Stimulated activated CD8-positive, alpha-beta memory T cell treated with anti-CD3 and anti-CD28 coated beads, Interleukin-15, amount 100 ng/mL, for 48 hours (primary cell): ENCODE data around the gene FOXM1.
A peak's percentile ranks its signal among the peaks of the same experiment; 100 is the strongest.
"Not testable (repeated sequence)": the region's sequence is repeated elsewhere in the genome, so short reads cannot be mapped to it uniquely, and the experiment has no call there.

ENCODE experiments used
- DNase-seq, 2 donors: peaks; one replicate each; pipeline ENCODE4 v3.0.0-alpha.2; 2020; ENCODE audit warnings: low read depth in 2 of 2

FOXM1 gene

DNA sequence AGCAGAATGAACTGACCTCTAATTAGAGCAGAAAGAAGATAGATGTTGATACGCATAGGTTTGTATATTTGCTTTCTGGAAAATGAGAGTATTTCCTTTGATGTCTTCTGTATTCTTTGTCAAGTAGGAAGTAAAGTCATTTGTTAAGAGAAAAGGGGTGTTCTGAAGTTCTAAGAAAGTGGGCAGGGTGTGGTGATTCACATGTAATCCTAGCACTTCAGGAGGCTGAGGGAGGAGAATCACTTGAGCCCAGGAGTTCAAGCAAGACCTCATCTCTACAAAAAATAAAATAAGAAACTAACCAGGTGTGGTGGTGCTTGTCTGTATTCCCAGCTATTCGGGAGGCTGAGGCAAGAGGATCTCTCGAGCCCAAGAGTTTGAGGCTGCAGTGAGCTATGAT lies 2.9 kb upstream of the FOXM1 start:
- no peak for DNase-seq

DNA sequence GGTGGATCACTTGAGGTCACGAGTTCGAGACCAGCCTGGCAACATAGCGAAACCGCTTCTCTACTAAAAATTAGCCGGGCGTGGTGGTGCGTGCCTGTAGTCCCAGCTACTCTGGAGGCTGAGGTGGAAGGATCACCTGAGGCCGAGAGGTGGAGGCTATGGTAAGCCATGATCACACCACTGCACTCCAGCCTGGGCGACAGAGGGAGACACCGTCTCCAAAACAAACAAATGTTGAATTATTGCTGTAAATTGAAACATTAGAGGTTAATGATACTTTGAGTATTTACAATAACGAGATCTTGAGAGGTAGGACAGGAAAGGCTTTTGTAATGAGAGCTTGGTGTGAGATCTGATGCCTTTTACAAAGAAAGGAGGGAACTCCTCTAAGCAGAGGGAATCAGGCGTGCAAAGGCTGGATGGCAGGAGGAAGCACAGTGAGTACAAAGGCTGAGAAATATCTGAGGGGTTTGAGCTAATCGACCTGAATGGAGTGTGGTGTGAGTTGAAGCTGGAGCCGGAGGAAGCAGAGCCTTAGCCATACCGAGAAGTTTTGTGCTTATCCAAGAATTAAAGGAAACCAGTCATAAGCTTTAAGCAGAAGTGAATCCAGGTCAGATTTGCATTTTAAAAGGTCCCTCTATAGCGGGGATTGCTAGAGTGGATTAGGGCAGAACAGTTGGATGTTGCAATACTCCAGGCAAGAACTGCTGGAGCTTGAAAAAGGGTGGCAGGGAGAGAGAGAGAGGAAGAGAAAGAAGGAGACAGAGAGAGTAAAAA lies 1.2 kb upstream of the FOXM1 start:
- no peak for DNase-seq

- peak in 1 of 2 donors; percentile 8 for DNase-seq
Measured at GRCh38 chr12:2876431-2877046, 435 bp downstream of the FOXM1 start.

GRCh38 chr12:2868986-2869632 lies 7.9 kb downstream of the FOXM1 start:
- DNase-seq = not testable (repeated sequence)

DNA sequence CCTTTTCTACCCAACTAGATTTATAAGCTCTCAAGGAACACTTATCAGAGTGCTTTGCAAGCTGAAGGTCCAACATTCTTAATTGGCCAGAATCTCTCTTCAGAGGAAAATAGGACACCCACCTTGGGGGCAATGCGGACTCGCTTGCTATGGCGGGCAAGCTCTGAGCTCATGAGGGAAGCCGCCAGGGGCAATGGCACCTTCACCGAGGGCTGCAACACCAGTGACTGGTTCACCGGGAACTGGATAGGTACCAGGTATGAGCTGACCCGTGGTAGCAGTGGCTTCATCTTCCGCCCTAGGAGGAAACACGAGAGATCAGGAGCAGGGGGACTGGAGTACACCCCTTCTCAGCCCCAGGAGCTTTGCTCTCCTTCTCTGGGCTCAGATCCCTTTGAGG lies 12.8 kb downstream of the FOXM1 start:
- DNase-seq = no peak

DNA sequence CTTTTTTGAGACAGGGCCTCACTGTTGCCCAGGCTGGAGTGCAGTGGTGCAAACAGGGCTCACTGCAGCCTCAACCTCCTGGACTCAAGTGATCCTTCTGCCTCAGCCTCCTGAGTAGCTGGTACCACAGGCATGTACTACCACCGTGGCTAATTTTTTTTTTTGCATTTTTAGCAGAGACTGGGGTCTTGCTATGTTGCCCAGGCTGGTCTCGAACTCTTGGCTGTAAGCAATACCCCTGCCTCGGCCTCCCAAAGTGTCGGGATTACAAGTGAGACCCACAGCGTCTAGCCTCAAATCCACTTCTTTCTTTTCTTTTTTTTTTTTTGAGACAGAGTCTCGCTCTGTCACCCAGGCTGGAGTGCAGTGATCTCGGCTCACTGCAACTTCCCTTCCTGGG lies 13.6 kb downstream of the FOXM1 start:
- not testable (repeated sequence) for DNase-seq

DNA sequence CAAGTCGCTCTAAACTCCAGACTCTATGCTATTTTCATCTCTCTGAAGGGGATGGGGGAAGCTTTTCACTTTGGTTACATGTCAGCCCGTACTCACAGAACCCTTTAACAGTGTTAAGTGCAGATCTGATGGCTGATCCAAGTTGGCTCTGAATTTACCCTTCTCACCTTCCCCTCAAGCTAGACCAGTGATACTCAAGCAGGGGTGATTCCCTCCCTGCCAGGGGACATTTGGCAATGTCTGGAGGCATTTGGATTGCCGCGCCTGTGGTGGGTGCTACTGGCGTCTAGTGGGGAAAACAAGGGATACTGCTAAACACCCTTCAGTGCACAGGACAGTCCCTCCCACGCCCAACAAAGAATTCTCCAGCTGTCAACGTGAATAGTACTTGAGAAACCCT lies 14.1 kb downstream of the FOXM1 start:
- no peak for DNase-seq

DNA sequence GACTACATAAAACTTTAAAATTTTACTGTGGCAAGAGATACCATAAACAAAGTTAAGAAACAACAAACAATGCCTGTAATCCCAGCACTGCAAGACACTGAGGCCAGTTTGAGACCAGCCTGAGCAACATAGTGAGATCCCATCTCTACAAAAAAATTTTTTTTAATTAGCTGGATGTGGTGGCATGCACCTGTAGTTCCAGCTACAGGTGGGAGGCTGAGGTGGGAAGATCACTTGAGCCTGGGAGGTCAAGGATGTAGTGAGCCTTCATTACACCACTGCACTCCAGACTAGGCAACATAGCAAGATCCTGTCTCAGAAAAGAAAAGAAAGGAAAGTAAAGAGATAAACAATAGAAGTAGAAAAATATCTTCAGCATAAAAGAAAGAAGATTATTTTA lies 16.8 kb downstream of the FOXM1 start:
- no peak for DNase-seq

DNA sequence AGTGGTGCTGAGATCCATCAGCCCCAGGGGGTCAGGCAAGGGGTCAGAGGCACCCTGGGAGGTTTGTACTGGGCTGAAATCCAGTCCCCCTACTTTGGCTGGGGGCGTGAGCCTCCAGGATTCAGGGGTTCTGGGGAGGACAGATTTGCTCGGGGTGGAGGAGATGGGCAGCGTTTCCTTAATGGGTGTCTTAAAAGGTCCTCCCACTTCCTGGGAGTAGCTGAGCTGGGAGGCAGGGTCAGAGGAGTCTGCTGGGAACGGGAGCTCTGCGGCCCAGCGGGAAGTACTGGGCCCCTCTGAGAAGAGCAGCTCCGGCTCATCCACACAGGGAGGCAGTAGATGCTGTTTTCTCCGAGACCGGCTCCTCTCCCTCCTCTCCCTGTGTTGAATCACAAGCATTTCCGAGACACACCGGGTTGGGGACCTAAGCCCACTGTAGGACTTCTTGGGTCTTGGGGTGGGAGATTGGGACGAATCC lies 18.0 kb downstream of the FOXM1 start:
- DNase-seq = no peak

DNA sequence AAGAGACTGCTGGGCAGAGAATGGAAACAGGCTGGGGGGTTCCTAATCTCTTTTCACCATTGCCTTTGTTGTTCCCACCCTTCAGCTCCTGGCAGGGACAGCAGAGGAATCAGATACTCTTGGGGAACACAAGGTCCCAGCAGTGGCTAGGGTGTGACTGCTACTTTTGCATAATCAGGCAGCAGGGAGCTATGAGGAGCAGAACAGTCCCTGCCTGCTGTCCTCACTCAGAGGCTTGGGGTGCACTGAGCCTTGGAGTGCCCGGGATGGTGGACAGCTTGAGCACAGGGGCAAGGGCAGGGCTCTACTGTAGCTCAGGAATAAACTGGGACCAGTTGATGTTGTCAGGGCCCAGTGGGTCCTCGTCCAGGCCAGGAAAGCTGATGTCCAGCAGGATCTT lies 18.6 kb downstream of the FOXM1 start:
- no peak for DNase-seq

GRCh38 chr12:2857576-2857975 lies 19.4 kb downstream of the FOXM1 start:
- DNase-seq = no peak

DNA sequence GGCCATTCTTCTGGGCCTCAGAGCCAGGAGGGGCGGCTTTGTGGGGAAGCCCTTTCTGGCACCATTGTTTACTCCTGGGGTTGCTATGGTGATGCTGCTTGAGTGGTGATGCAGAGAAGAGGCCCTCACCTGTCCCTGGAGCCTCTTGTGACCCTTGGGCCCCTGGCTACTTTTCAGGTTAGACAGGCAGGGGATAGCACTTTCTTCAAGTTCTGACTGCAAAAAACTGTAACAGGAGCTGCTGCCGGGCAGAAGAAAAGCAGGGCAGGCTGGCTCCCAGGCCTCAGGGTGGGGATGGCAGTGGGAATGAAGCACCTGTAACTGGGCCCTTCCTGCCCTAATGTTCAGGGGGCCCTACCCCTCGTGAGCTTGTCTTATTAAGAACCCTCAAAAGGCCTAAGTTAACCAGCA lies 19.9 kb downstream of the FOXM1 start, which contains the start of gene TEX52:
Gene TEX52, minus strand, starts transcription at position 19 of the 411 bp plus-strand sequence. Its CDS starts 13 bp downstream, at position 6.
- DNase-seq = no peak

DNA sequence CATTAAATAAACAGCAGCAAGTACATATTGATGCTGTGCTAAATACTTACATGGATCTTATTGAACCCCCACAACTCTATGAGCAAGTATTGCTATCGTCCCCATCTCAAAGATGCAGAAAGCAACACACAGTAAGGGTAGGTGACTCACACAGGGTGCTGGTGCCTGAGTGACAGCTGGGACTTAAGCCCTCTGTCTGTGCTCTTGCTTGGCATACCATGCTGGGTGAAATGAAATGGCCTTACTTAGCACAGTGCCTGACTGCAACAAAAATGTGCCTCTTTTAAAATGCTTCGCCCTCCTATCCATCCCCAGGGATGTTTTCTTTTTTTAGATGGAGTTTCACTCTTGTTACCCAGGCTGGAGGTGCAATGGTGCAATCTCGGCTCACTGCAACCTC lies 20.9 kb downstream of the FOXM1 start:
- DNase-seq = no peak

GRCh38 chr12:2855546-2855945 lies 21.4 kb downstream of the FOXM1 start:
- DNase-seq = no peak

DNA sequence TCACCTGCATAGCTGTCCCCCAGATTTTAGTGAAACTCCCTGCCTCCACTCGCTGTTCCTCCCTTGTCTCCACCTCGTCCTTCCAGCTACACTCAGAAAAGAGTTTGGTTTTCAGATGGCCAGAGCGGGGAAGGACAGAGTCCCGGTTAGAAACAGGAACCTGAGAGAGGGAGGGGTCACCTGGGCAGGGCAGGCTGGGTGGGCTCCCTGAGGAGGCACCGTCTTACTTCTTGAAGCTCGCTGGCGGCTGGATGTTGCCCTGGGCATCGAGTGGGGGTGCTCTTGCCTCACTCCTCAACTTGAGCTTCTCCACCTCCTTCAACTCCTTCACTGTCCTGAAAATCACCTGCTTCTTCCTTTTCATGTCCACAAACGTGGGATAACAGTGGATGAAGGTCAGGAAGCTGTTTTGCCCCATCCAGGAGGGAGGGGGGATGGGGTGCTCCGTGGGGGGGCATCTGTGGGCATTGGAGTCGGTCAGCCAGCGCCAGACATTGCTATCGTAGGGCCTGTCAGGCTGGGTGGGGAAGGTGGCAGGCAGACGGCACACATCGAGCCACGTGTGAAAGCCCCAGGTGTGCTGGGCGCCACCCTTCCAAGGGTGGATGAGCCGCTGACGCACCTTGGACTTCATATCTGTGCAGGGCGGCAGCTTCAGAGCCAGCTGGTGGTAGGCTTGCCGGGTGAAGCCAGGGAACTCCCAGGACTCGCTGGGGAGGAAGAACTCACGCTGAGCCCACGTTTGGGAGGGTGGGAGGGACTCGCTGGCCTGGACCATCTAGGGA lies 22.1 kb downstream of the FOXM1 start:
- no peak for DNase-seq

DNA sequence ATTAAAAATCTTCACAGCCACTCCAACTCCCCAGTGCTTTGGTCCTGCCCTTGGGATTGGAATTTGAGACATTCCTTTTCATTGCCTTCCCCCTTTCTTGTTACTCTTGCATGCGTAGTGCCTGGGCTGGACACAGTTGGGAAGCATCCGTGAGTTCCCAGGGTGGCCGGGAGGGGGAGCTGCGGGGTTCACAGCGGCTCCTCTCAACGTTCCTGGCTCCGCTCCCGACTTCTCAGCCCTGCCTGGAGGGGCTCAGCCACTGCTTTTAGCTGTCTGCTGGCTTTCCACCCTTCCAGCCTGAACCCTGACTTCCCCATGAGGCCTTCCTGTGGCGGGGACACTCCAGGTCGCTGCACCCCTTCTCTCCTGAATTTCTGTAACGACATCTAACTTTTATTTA lies 23.3 kb downstream of the FOXM1 start:
- DNase-seq = peak in 1 of 2 donors; percentile 15

DNA sequence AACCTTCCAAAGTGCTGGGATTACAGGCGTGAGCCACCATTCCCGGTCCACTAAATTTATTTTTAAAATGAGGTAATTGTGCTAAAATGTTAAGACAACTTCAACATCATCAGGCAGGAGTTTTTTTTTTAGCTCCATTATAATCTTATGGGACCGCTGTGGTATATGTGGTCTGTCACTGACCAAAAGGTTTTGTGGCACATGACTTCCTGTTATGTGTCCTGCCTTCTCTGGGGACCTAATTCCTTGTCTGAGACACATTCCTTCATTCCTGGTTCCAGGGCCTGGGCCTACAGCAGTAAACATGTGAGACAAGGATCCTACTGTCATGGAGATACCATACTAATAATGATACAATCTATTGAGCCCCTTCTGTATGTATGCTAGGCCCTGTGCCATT lies 25.0 kb downstream of the FOXM1 start:
- DNase-seq = no peak

GRCh38 chr12:2845280-2845679 lies 31.7 kb downstream of the FOXM1 start:
- no peak for DNase-seq

- no peak for DNase-seq
Measured at GRCh38 chr12:2844786-2845185, 32.2 kb downstream of the FOXM1 start.

- DNase-seq = no peak
Measured at GRCh38 chr12:2842948-2843347, 34.0 kb downstream of the FOXM1 start.

DNA sequence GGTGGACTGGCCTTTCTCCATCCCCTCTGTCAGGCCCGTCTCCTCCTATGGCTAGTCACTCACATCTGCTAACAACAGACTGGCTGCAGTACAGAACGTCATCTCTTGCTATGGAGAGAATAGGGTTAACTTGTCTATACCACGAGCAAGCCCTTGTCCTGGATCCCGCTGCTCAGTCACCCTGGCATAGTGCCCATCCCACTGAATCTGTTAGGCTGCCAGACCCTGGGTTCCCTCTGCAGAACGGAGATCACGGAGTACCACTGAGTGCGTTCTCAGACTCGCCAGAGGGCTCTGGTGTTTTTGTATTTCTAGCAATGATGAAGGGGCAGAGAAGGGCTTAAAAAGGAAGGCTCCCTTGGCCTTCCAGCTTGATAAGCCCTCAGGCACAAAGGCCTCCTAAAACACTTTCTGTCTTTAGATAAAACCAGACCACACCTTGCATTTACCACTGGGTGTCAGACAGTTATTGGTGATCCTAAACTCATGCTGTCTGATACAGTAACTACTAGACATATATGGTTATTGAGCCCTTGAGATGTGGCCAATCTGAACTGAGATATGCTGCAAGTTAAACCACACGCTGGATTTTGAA lies 35.8 kb downstream of the FOXM1 start:
- DNase-seq = no peak

GRCh38 chr12:2836574-2836973 lies 40.4 kb downstream of the FOXM1 start:
- no peak for DNase-seq
